NCI-H2107 treated with DMSO at 0.1 percent for 48 hours (cell line): Measurements from ENCODE around the gene P4HA2.

ENCODE experiments used
- DNase-seq: peaks from one replicate; lab custom pipeline; 2025; ENCODE audit not compliant: unreplicated experiment; lab: John Stamatoyannopoulos, UW

Gene P4HA2

GRCh38 chr5:132227485-132228240 lies at the start of gene P4HA2:
P4HA2 (minus strand) TSS chr5:132227853; CDS start chr5:132218626, 9,227 bp downstream.
- peak; percentile 21 for DNase-seq

- no peak for DNase-seq
These were observed 49.6 kb upstream of the P4HA2 start for GRCh38 chr5:132277256-132277655.

- no peak for DNase-seq
These were observed 47.9 kb upstream of the P4HA2 start for GRCh38 chr5:132275367-132276220.

GRCh38 chr5:132274050-132274792 lies 46.6 kb upstream of the P4HA2 start:
- no peak for DNase-seq

- DNase-seq = no peak
These were observed 46.0 kb upstream of the P4HA2 start for GRCh38 chr5:132273631-132274030.

GRCh38 chr5:132272311-132273210 lies 44.9 kb upstream of the P4HA2 start:
- peak; percentile 13 for DNase-seq

GRCh38 chr5:132271251-132272246 lies 43.9 kb upstream of the P4HA2 start:
- no peak for DNase-seq

GRCh38 chr5:132270706-132271105 lies 43.1 kb upstream of the P4HA2 start:
- DNase-seq = no peak

- no peak for DNase-seq
These were observed 42.6 kb upstream of the P4HA2 start for GRCh38 chr5:132270335-132270665.

GRCh38 chr5:132269635-132270334 lies 42.1 kb upstream of the P4HA2 start:
- DNase-seq = no peak

- no peak for DNase-seq
These were observed 41.3 kb upstream of the P4HA2 start for GRCh38 chr5:132268769-132269551.

- DNase-seq = no peak
These were observed 40.5 kb upstream of the P4HA2 start for GRCh38 chr5:132267931-132268768.

- DNase-seq = no peak
These were observed 39.6 kb upstream of the P4HA2 start for GRCh38 chr5:132267166-132267739.

GRCh38 chr5:132266836-132267160 lies 39.1 kb upstream of the P4HA2 start:
- no peak for DNase-seq

GRCh38 chr5:132266031-132266835 lies 38.6 kb upstream of the P4HA2 start:
- DNase-seq = no peak
